Endothelial cell of umbilical vein (primary cell): Measurements from ENCODE around the gene DNAI2. TPM values are rescaled to one million over a fixed set of nuclear protein-coding genes. Genes with fewer than 3 reads are reported as not detected.
"Not testable (repeated sequence)": the region's sequence is repeated elsewhere in the genome, so short reads cannot be mapped to it uniquely, and the experiment has no call there.

Experiments
- BruUV-seq: library from RNA; stranded (reverse); fragments of 400-500 nt; replicated peaks from 2 replicates; lab custom pipeline; 2021; lab: Mats Ljungman, UMichigan
- CTCF ChIA-PET: fragments of 300-600, 350-600 bp; sonication (Branson Sonifier 250); formaldehyde crosslinking; loops from one replicate; lab custom pipeline; 2021; ENCODE audit warnings: antibody characterized with exemption, inconsistent platforms; lab: Charles Lee
- POLR2A ChIA-PET: fragments of 300-600, 350-600 bp; sonication (Branson Sonifier 250); formaldehyde crosslinking; loops from one replicate; lab custom pipeline; 2021; ENCODE audit warnings: antibody characterized with exemption, inconsistent platforms; lab: Charles Lee
- DNase-seq: peaks from one replicate; pipeline ENCODE4 v3.0.0-alpha.2; 2011; ENCODE audit warnings: low read depth, low spot score
- FAIRE-seq: peaks from 2 replicates; lab custom pipeline; 2011; peaks lifted over from hg19 to GRCh38; lab: Jason Lieb, UNC
- H2AFZ ChIP-seq: 2 replicates; pipeline ENCODE4 v1.6.0; 2012; ENCODE audit warnings: low read depth, low read length, control low read depth, inconsistent platforms
- H3K27ac ChIP-seq: 2 replicates; pipeline ENCODE4 v1.5.1; 2011; ENCODE audit warnings: low read depth, mild to moderate bottlenecking, control low read depth, low read length, moderate library complexity; ENCODE audit not compliant: insufficient read depth
- H3K27me3 ChIP-seq, 2 experiments: 2 replicates each; pipeline versions ENCODE4 v1.6.0 to v1.6.1; 2011; ENCODE audit warnings: low read length in 2 of 2, mixed read lengths in 1 of 2; ENCODE audit not compliant: control insufficient read depth in 2 of 2, insufficient read depth in 2 of 2
- H3K36me3 ChIP-seq, 2 experiments: 2 replicates in 1 of 2; 3 replicates in 1 of 2; pipeline ENCODE4 v1.5.1; 2011; ENCODE audit warnings: low read length in 2 of 2, mild to moderate bottlenecking in 1 of 2, moderate library complexity in 1 of 2; ENCODE audit not compliant: control insufficient read depth in 2 of 2, insufficient read depth in 2 of 2; ENCODE audit errors: extremely low read depth in 1 of 2
- H3K4me1 ChIP-seq: 3 replicates; pipeline ENCODE4 v1.5.1; 2011; ENCODE audit warnings: mild to moderate bottlenecking, low read length; ENCODE audit not compliant: control insufficient read depth, insufficient read depth; ENCODE audit errors: extremely low read depth
- H3K4me2 ChIP-seq: 2 replicates; pipeline ENCODE4 v1.6.1; 2011; ENCODE audit warnings: low read length, control low read depth, mixed read lengths; ENCODE audit not compliant: insufficient read depth
- H3K4me3 ChIP-seq, 3 experiments: fragments of 200-600 bp in 1 of 3; sonication (generic), shearing (Covaris generic) in 1 of 3; replicated peaks in 1 of 3; 2 replicates each; pipeline ENCODE4 v1.5.1; 2011 to 2016; ENCODE audit warnings: control low read depth in 3 of 3, low read length in 3 of 3, mild to moderate bottlenecking in 2 of 3, inconsistent platforms in 1 of 3, low read depth in 1 of 3, moderate library complexity in 1 of 3; ENCODE audit not compliant: insufficient read depth in 1 of 3
- H3K79me2 ChIP-seq: 2 replicates; pipeline ENCODE4 v1.6.0; 2012; ENCODE audit warnings: low read length, inconsistent platforms; ENCODE audit not compliant: control insufficient read depth, insufficient read depth
- H3K9ac ChIP-seq: replicated peaks from 2 replicates; pipeline ENCODE3; 2011; ENCODE audit warnings: low read length, control low read depth; ENCODE audit not compliant: insufficient read depth; ENCODE audit errors: extremely low read depth
- H3K9me1 ChIP-seq: replicated peaks from 3 replicates; pipeline ENCODE4 v1.6.0; 2011; ENCODE audit warnings: mild to moderate bottlenecking, low read length; ENCODE audit not compliant: control insufficient read depth, insufficient read depth; ENCODE audit errors: extremely low read depth
- H3K9me3 ChIP-seq: replicated peaks from 2 replicates; pipeline ENCODE4 v1.5.1; 2012; ENCODE audit warnings: low read length, inconsistent platforms; ENCODE audit not compliant: control insufficient read depth, insufficient read depth
- H4K20me1 ChIP-seq: replicated peaks from 2 replicates; pipeline ENCODE3; 2011; ENCODE audit warnings: mild to moderate bottlenecking, low read length; ENCODE audit not compliant: control insufficient read depth, insufficient read depth; ENCODE audit errors: extremely low read depth
- EZH2 ChIP-seq: IDR thresholded peaks from 2 replicates; pipeline ENCODE4 v1.6.1; 2012; ENCODE audit warnings: borderline replicate concordance, low read depth, mild to moderate bottlenecking, moderate library complexity, low read length, inconsistent platforms; ENCODE audit not compliant: severe bottlenecking
- FOS ChIP-seq: IDR thresholded peaks from 2 replicates; pipeline ENCODE4 v1.6.1; 2011; ENCODE audit warnings: mild to moderate bottlenecking, low read length, moderate library complexity, borderline replicate concordance; ENCODE audit not compliant: insufficient read depth
- GATA2 ChIP-seq: IDR thresholded peaks from 2 replicates; pipeline ENCODE4 v1.7.0; 2011; ENCODE audit warnings: low read depth, mild to moderate bottlenecking, moderate library complexity, mixed read lengths, low read length; ENCODE audit not compliant: insufficient read length, insufficient read depth
- JUN ChIP-seq: IDR thresholded peaks from 2 replicates; pipeline ENCODE4 v1.6.1; 2011; ENCODE audit warnings: borderline replicate concordance, low read depth; ENCODE audit not compliant: insufficient read length, insufficient read depth
- MYC ChIP-seq: IDR thresholded peaks from one replicate; pipeline ENCODE4 v1.6.1; 2011; ENCODE audit warnings: mild to moderate bottlenecking, low read depth, low read length
- POLR2A ChIP-seq: IDR thresholded peaks from 2 replicates; pipeline ENCODE4 v1.6.1; 2012; ENCODE audit warnings: low read depth, mild to moderate bottlenecking, control low read depth, low read length
- POLR2AphosphoS5 ChIP-seq: IDR thresholded peaks from 2 replicates; pipeline ENCODE4 v1.6.1; 2012; ENCODE audit warnings: low read depth, mild to moderate bottlenecking, control low read depth, low read length, moderate library complexity; ENCODE audit not compliant: insufficient read depth
- dilution Hi-C: fragments of 300-500 bp; cut with MboI; formaldehyde crosslinking; loops from one replicate; pipeline ENCODE4 v1.15.0; 2019; ENCODE audit warnings: low sequenced_read_pairs; ENCODE audit not compliant: extremely low pct_ligation_motif_present
- intact Hi-C: fragments of 100-400 bp; cut with micrococcal nuclease; formaldehyde crosslinking; loops from one replicate; pipeline ENCODE4 v1.10.0; 2022
- polyA plus RNA-seq, 4 experiments: library from polyadenylated mRNA; depleted of rRNA in 3 of 4; stranded (reverse) in 3 of 4; unstranded in 1 of 4; fragments of >200 nt; gene quantifications; 2 replicates each; pipeline versions ENCODE4 v1.2.1 to v1.2.3, GENCODE V29; 2011 to 2012; ENCODE audit warnings: missing spikeins in 1 of 4
- total RNA-seq: library from RNA; stranded (reverse); gene quantifications from 2 replicates; pipeline ENCODE4 v1.2.3, GENCODE V29; 2021
- TF ChIP-seq, protein P1 (sequence below), 2 donors: IDR thresholded peaks; 1 replicate in 1 of 2; 2 replicates in 1 of 2; pipeline ENCODE4 v1.5.1; 2011; ENCODE audit warnings: low read length in 2 of 2, mild to moderate bottlenecking in 2 of 2, moderate library complexity in 2 of 2, control low read depth in 1 of 2, inconsistent platforms in 1 of 2, low read depth in 1 of 2; ENCODE audit not compliant: insufficient read depth in 1 of 2; ENCODE audit errors: extremely low read depth in 1 of 2

Gene DNAI2
- total and polyA plus RNA-seq, 2 donors (not counting 3 experiments of a cell fraction or from before 2014, with no cell fraction given) = not detected

DNA sequence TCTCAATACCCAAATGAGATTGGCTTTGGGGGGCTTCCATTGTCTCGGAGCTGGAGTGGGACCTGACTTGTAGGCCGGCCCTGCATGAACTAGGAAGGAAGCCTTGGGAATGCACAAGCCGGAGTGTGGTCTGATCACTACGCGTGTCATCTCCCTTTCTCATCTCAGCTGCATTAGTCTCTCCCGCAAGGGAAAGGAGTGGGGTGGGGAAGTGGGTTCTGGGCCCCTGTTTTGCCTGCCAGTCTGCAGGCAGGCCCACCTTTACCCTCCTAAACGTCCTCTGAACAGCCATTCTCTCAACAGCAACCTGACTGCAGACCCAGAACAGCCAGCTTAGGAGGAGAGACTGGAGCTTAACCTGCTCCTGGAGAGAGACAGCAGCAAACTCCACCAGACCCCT is 11.4 kb upstream of the DNAI2 start:
- intact Hi-C loops = no loop called here
- Histone ChIP-seq H3K9me1 (no peaks in the 10 kb centered on the region), H3K27me3 (no peaks in the 10 kb centered on the region), H2AFZ (no peak overlapping the region), H3K4me2 (no peak overlapping the region), H3K9me3 (no peaks in the 10 kb centered on the region), H3K27ac (no peak overlapping the region), H4K20me1 (no peaks in the 10 kb centered on the region), H3K79me2 (no peaks in the 10 kb centered on the region), H3K9ac (no peak overlapping the region), H3K36me3 (no peaks in the 10 kb centered on the region), H3K4me3 (no peak overlapping the region), H3K4me1 (no peaks in the 10 kb centered on the region)
- no peak for TF ChIP-seq FOS
- no peak for TF ChIP-seq GATA2
- TF ChIP-seq JUN = no peak
- TF ChIP-seq POLR2AphosphoS5 = no peak
- no peak for TF ChIP-seq EZH2
- no peak for TF ChIP-seq POLR2A
- no peak for TF ChIP-seq MYC
- TF ChIP-seq, protein P1, sequence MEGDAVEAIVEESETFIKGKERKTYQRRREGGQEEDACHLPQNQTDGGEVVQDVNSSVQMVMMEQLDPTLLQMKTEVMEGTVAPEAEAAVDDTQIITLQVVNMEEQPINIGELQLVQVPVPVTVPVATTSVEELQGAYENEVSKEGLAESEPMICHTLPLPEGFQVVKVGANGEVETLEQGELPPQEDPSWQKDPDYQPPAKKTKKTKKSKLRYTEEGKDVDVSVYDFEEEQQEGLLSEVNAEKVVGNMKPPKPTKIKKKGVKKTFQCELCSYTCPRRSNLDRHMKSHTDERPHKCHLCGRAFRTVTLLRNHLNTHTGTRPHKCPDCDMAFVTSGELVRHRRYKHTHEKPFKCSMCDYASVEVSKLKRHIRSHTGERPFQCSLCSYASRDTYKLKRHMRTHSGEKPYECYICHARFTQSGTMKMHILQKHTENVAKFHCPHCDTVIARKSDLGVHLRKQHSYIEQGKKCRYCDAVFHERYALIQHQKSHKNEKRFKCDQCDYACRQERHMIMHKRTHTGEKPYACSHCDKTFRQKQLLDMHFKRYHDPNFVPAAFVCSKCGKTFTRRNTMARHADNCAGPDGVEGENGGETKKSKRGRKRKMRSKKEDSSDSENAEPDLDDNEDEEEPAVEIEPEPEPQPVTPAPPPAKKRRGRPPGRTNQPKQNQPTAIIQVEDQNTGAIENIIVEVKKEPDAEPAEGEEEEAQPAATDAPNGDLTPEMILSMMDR (IDR thresholded peaks at IDR 0.05; ENCODE audit: extremely low read depth in 1 of 2, insufficient read depth in 1 of 2, low read depth in 1 of 2, low read length in 2 of 2) = no peak
- DNase-seq = no peak
- CTCF ChIA-PET = no interaction called here
- no peak for FAIRE-seq
- POLR2A ChIA-PET = interaction anchor here (0.5 kb wide), 1 partner anchor 1392 kb away, joined by 6 read pairs; no protein-coding TSS in a partner anchor
- BruUV-seq = no TSS peak
- dilution Hi-C loops = no loop called here

DNA sequence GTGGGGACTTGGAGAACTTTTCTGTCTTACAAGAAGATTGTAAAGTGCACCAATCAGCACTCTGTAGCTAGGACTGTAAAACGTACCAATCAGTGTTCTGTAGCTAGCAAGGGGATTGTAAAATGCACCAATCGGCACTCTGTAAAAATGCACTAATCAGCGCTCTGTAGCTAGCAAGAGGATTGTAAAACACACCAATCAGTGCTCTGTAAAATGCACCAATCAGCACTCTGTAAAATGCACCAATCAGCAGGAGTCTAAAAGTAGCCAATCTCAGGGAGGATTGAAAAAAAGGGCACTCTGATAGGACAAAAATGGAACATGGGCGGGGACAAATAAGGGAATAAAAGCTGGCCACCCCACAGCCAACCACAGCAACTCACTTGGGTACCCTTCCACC is 7.0 kb upstream of the DNAI2 start:
- H2AFZ ChIP-seq, H3K4me1 ChIP-seq, POLR2A ChIA-PET, intact Hi-C loops, H3K27me3 ChIP-seq, FAIRE-seq, H3K9ac ChIP-seq, DNase-seq, H3K79me2 ChIP-seq, H3K36me3 ChIP-seq, dilution Hi-C loops, H3K4me2 ChIP-seq, H3K4me3 ChIP-seq, H3K9me3 ChIP-seq, H4K20me1 ChIP-seq, BruUV-seq, CTCF ChIA-PET, H3K9me1 ChIP-seq, H3K27ac ChIP-seq: not testable (repeated sequence)
